GM21737 (cell line): ENCODE data around the gene RAD17.
"Not testable (repeated sequence)": the region's sequence is repeated elsewhere in the genome, so short reads cannot be mapped to it uniquely, and the experiment has no call there.

ENCODE experiments used
- ATAC-seq: cut with Tn5 transposase; IDR thresholded peaks from one replicate; pipeline ENCODE4 v1.9.1; 2021; ENCODE audit warnings: mild to moderate bottlenecking, moderate library complexity; ENCODE audit not compliant: unreplicated experiment

Gene RAD17

DNA sequence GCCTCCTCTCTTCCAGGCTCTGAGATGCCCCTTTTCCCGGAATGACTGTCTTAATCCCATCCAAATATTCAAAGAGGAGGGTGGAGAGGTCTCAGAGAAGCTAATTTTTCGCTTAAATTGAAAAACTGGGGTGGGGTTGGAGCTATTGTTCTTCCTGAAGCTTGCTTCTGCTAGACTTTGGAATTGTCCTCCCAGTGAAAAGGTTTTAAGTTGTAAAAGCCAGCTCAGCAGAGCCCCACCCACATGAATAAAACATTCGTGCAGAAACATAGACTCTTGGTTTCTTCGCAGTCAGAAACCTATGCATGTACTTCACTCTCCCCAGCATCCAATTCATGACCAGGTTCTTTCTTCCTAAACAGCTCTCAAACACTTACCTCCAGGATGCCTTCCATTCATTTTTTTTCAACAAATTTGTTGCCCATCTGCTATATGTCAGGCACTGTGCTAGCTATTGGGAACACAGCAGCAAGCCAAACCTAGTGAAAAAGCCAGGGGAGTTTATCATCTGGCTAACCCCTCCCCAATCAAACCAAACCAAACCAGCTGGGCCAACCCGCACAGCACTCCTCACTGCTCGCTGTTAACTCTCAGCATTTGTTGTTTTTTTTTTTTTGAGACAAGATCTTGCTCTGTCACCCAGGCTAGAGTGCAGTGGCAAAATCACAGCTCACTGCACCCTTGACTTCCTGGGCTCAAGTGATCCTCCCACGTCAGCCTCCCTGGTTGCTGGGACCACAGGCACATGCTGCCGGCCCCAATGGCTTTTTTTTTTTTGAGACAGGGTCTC lies 85.0 kb downstream of the RAD17 start:
- ATAC-seq = no peak

DNA sequence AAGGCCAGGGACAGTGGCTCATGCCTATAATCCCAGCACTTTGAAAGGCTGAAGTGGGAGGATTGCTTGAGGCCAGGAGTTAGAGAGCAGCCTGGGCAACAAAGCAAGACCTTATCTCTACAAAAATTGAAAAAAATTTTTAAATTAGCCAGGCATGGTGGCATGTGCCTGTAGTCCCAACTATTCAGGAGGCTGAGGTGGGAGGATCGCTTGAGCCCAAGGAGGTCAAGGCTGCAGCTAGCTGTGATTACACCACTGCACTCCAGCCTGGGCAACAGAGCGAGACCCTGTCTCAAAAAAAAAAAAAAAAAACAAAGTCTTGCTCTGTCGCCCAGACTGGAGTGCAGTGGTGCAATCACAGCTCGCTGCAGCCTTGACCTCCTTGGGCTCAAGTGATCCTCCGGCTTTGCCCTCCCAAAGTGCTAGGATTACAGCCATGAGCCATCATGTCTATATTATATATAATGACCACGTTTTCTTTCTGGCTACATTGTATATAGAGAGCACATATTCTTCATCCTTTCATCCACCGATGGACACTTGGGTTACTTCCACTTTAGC lies 85.9 kb downstream of the RAD17 start:
- not testable (repeated sequence) for ATAC-seq

GRCh38 chr5:69462170-69462569 lies 92.6 kb downstream of the RAD17 start:
- no peak for ATAC-seq
